Suppressor macrophage (primary cell): Measurements from ENCODE around the gene R3HCC1L.

ENCODE experiments used
- DNase-seq, 4 experiments: peaks; one replicate each; pipeline ENCODE4 v3.0.0-alpha.2; 2020 to 2022

The R3HCC1L gene

DNA sequence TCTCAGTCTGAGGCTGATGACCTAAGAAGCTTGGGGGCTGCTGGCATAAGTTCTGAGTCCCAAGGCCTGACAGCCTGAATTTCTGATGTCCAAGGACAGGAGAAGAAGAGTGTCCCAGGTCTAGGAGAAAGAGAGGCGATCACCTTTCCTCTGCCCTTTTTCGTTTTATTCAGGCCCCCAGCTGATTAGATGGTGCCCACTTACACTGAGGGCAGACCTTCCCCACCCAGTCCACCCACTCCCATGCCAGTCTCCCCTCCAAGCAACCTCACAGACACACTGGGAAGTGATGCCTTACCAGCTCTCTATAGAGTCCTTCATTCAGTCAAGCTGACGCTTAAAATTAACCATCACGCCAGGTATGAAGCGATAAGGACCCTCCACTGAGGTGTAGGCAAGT is 152.9 kb downstream of the R3HCC1L start:
- DNase-seq: no peak

DNA sequence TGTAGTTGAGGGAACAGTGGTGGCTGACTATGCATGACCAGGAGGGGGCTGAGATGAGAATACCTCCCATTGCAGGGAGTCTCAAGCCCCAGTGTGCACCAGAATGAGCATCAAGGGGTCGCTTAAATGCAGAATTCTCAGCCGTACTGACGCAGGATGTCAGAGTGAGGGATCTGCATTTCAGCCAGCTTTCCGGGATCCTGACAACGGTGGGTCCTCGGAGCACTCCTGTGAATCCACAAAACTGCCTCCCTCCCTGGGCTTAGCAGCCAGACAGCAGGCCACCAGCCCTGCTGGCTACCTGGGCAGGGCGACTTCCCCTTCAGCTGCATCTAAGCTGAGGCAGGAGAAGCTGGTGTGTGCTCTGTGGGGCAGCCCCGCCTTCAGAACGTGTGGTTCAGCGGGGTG is 155.3 kb downstream of the R3HCC1L start:
- no peak for DNase-seq

DNA sequence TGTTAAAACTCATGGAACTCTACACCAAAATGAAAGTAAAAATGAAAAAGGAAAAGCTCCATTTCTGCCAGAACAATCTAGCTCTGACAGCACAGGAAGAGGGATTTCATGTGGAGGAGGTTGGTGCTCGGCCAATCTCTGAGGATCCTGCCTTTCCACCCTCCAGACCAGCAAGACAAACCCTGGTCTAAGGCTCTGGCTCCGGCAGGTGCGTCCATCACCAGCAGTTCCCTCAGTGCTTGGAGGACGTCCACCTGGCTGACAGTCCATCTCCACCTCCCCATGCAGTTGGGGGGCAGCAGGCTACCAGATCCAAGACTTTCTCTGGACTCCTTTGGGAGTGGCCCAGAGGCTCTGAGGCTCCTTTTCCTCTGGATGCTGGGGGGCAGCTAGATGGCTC is 158.5 kb downstream of the R3HCC1L start:
- DNase-seq: no peak

DNA sequence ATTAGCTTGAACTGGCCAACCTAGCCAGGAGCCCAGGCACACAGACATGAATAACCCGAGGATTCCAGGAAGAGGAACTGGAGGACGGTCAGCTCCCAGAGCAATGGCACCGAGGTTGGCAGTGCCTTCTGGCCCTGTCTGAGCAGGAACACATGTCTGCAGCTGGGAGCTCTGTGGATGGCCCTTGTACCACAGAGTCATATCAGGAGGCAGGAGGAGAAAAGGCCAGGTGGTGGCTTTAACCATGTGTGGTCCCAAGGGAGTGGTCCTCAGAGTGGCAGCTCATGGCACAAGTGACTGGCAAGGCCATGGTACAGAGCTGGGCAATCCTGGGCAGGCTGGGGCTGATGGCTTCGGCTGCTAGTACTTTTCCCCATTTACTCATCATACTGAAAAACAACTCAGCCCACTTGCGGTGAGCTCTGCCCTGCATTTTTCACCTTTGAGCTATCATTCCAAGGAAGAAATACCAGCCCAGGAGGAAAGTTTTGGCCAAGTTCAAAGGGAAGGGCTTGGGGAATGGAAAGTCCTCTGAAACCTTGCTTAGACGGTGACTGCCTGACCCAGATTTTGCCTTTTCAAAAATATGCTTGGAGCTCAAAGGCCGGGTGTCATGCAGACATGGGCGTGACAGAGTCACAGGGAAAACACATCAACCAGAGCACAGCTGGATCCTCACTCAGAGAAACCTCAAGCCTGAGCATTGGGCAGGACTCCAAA is 159.3 kb downstream of the R3HCC1L start:
- DNase-seq: no peak

DNA sequence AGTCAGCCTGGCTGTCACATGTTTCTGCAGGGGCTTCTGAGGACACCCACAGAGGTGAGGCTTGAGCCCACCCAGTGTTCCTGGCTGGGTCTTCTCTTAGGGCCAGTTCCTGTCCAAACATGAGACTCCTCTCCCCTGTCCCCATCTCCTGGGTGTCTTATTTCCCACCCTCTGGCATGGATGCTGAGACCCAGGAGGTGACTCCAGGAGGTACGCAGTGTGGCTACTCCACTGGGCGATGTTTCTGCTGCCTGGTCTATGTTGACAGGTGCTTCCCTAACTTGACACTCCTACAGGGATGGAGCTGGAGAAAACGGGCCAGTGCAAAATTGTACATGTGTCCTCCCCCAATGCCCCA is 159.8 kb downstream of the R3HCC1L start:
- no peak for DNase-seq
